ENCODE results near the gene SLC1A3. TPM values are rescaled to one million over a fixed set of nuclear protein-coding genes. Genes with fewer than 3 reads are reported as not detected.

The SLC1A3 gene
- total and polyA plus RNA-seq, 11 donors: 49.5 to 153 (median 66.1) TPM

- intact Hi-C loops (cut with DNase I): no loop called here
- H3K27me3 ChIP-seq: no peaks in the 10 kb centered on the region
- peaks cover 0 to 17% (median 5%) of the 10 kb centered on the region in 9 donors for H3K36me3 ChIP-seq
- 78 to 100% (median 88%) methylated on average over 1 of the region's 1 CpG for WGBS, 4 donors
- no peak for TF ChIP-seq POLR2A (IDR thresholded peaks at IDR 0.05)
- TF ChIP-seq CTCF (IDR thresholded peaks at IDR 0.05): no peak
- ATAC-seq: no peak
- peaks cover 0 to 16% (median 7%) of the 10 kb centered on the region in 12 donors for H3K4me1 ChIP-seq
- H3K27ac ChIP-seq: no peak overlapping the region
- H3K4me3 ChIP-seq: no peak overlapping the region
- no peak for DNase-seq
- H3K9me3 ChIP-seq: no peaks in the 10 kb centered on the region
Observed at GRCh38 chr5:36637516-36637915, 31.1 kb downstream of the SLC1A3 start.

GRCh38 chr5:36638056-36638455 is 31.6 kb downstream of the SLC1A3 start:
- no peak overlapping the region for H3K4me3 ChIP-seq
- TF ChIP-seq POLR2A (IDR thresholded peaks at IDR 0.05): no peak
- no peak for TF ChIP-seq CTCF (IDR thresholded peaks at IDR 0.05)
- DNase-seq: no peak
- peak in 2 of 4 donors; percentile 17 to 19 for ATAC-seq
- peaks cover 0 to 15% (median 6%) of the 10 kb centered on the region in 12 donors for H3K4me1 ChIP-seq
- no peaks in the 10 kb centered on the region for H3K27me3 ChIP-seq
- peaks cover 0 to 14% (median 5%) of the 10 kb centered on the region in 9 donors for H3K36me3 ChIP-seq
- no peaks in the 10 kb centered on the region for H3K9me3 ChIP-seq
- intact Hi-C loops (cut with DNase I): no loop called here
- WGBS, 4 donors: 7 to 30% (median 22%) methylated on average over 4 of the region's 4 CpGs
- peak overlapping the region in 1 of 12 donors; percentile 29 for H3K27ac ChIP-seq

- no peak for TF ChIP-seq POLR2A (IDR thresholded peaks at IDR 0.05)
- no peak for TF ChIP-seq CTCF (IDR thresholded peaks at IDR 0.05)
- Histone ChIP-seq H3K36me3 (peaks cover 0 to 8% (median 0%) of the 10 kb centered on the region in 9 donors), H3K27ac (peak overlapping the region in 2 of 12 donors; percentile 35 to 58), H3K9me3 (no peaks in the 10 kb centered on the region), H3K27me3 (no peaks in the 10 kb centered on the region), H3K4me1 (peaks cover 0 to 21% (median 9%) of the 10 kb centered on the region in 12 donors), H3K4me3 (no peak overlapping the region)
- ATAC-seq (no peak), DNase-seq (no peak)
- 48 to 61% (median 55%) methylated on average over 1 of the region's 1 CpG for WGBS, 4 donors
- intact Hi-C loops (cut with DNase I): no loop called here
Observed at GRCh38 chr5:36640949-36641348, 34.5 kb downstream of the SLC1A3 start.

GRCh38 chr5:36641431-36641830 is 35.0 kb downstream of the SLC1A3 start:
- no peak overlapping the region for H3K4me3 ChIP-seq
- intact Hi-C loops (cut with DNase I): no loop called here
- H3K4me1 ChIP-seq: peaks cover 0 to 22% (median 11%) of the 10 kb centered on the region in 12 donors
- peak overlapping the region in 3 of 12 donors; percentile 15 to 58 (median 35) for H3K27ac ChIP-seq
- TF ChIP-seq CTCF (IDR thresholded peaks at IDR 0.05) (no peak), POLR2A (IDR thresholded peaks at IDR 0.05) (no peak)
- H3K36me3 ChIP-seq: peaks cover 0 to 6% (median 0%) of the 10 kb centered on the region in 9 donors
- no peaks in the 10 kb centered on the region for H3K9me3 ChIP-seq
- H3K27me3 ChIP-seq: no peaks in the 10 kb centered on the region
- DNase-seq (no peak), ATAC-seq (no peak)

Measured in heart left ventricle (tissue), 16 donors.